Measurements from ENCODE around the gene INPP5J. TPM values are rescaled to one million over a fixed set of nuclear protein-coding genes. Genes with fewer than 3 reads are reported as not detected.

Gene INPP5J
- total and polyA plus RNA-seq, 2 of the 13 experiments (the other 11 are each of a cell fraction or from before 2014, with no cell fraction given): 0.24 to 1.1 TPM

- TF ChIP-seq ZNF570 (CRISPR knock-in tag; IDR thresholded peaks at IDR 0.05; ENCODE audit: borderline replicate concordance) (no peak), SP140L (CRISPR knock-in tag; IDR thresholded peaks at IDR 0.05; ENCODE audit: borderline replicate concordance) (no peak), NFKBIZ (CRISPR knock-in tag; IDR thresholded peaks at IDR 0.05) (no peak), RBAK (CRISPR knock-in tag; IDR thresholded peaks at IDR 0.05) (no peak), XBP1 (CRISPR knock-in tag; IDR thresholded peaks at IDR 0.05) (no peak), LCORL (IDR thresholded peaks at IDR 0.05) (no peak), LCORL (CRISPR knock-in tag; IDR thresholded peaks at IDR 0.05) (peak; percentile 35; the same call in 1 of the 2 replicates), THRA (CRISPR knock-in tag; IDR thresholded peaks at IDR 0.05; ENCODE audit: borderline replicate concordance) (no peak), KDM5A (IDR thresholded peaks at IDR 0.05; ENCODE audit: borderline replicate concordance, low read length) (no peak), GLMP (CRISPR knock-in tag; IDR thresholded peaks at IDR 0.05; ENCODE audit: borderline replicate concordance) (no peak), ZNF740 (CRISPR knock-in tag; IDR thresholded peaks at IDR 0.05) (no peak), ZFP62 (CRISPR knock-in tag; IDR thresholded peaks at IDR 0.05) (no peak), BHLHE40 (IDR thresholded peaks at IDR 0.05; ENCODE audit: low read length) (no peak; the same call in 1 of the 2 replicates), ZNF574 (CRISPR knock-in tag; IDR thresholded peaks at IDR 0.05) (no peak), ZNF446 (CRISPR knock-in tag; IDR thresholded peaks at IDR 0.05) (no peak), ZNF180 (CRISPR knock-in tag; IDR thresholded peaks at IDR 0.05; ENCODE audit: borderline replicate concordance, low read depth) (no peak), SOX5 (CRISPR knock-in tag; IDR thresholded peaks at IDR 0.05; ENCODE audit: borderline replicate concordance) (peak; percentile 45; the same call in 1 of the 2 replicates), MBNL3 (CRISPR knock-in tag; conservative IDR thresholded peaks at IDR 0.05) (no peak), ZNF589 (CRISPR knock-in tag; conservative IDR thresholded peaks at IDR 0.05) (no peak), NAIF1 (CRISPR knock-in tag; IDR thresholded peaks at IDR 0.05; ENCODE audit: borderline replicate concordance) (no peak), PRDM10 (CRISPR knock-in tag; IDR thresholded peaks at IDR 0.05; ENCODE audit: low read depth) (no peak), ZNF577 (CRISPR knock-in tag; IDR thresholded peaks at IDR 0.05; ENCODE audit: borderline replicate concordance, low read depth) (no peak)
These were observed 20.2 kb upstream of the INPP5J start (continued) for GRCh38 chr22:31102441-31103081.
